Smooth muscle cell of the brain vasculature (primary cell): ENCODE results near the gene CHEK1.
A peak's percentile ranks its signal among the peaks of the same experiment; 100 is the strongest.
"Not testable (repeated sequence)": the region's sequence is repeated elsewhere in the genome, so short reads cannot be mapped to it uniquely, and the experiment has no call there.

Experiments used
- DNase-seq: peaks from one replicate; pipeline ENCODE4 v3.0.0-alpha.2; 2012; ENCODE audit warnings: low read depth, low spot score

CHEK1 gene

DNA sequence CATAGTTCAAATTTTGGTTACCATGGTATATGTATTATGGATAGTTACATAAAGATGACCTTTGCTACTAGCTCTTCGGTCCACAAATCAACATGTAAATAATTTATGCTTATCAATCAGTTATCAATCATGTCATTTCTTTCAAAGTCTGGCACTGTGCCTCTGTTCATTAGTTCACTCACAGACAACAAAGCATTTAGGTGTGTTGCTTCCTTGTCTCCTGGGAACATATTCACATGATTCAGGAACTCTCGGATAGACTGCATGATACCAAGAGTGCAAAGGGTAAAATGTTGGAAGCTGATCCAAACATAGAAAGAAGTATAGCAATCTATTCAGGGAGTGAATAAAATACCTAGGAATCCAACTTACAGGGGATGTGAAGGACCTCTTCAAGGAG lies 70.0 kb downstream of the CHEK1 start:
- DNase-seq: no peak

DNA sequence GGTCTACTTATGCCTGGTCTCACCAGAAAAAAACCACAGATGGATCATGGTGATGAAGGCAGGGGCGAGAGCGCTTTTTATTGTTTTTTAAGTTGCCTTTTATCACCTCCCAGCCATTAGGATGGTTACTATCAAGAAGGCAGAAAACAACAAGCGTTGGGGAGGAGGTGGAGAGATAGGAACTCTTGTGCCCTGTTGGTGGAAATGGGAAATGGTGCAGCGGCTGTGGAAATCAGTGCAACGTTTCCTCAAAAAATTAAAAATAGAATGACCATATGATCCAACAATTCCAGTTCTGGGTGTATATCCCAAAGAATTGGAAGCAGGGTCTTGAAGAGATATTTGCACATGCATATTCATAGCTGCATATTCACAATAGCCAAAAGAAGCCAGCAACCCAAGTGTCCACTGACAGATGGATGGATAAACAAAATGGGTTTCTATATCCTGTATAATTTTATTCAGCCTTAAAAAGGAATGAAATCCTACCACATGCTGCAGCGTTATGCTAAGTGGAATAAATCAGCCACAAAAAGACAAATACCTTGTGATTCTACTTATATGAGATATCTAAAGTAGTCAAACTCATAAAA lies 76.2 kb downstream of the CHEK1 start:
- no peak for DNase-seq

DNA sequence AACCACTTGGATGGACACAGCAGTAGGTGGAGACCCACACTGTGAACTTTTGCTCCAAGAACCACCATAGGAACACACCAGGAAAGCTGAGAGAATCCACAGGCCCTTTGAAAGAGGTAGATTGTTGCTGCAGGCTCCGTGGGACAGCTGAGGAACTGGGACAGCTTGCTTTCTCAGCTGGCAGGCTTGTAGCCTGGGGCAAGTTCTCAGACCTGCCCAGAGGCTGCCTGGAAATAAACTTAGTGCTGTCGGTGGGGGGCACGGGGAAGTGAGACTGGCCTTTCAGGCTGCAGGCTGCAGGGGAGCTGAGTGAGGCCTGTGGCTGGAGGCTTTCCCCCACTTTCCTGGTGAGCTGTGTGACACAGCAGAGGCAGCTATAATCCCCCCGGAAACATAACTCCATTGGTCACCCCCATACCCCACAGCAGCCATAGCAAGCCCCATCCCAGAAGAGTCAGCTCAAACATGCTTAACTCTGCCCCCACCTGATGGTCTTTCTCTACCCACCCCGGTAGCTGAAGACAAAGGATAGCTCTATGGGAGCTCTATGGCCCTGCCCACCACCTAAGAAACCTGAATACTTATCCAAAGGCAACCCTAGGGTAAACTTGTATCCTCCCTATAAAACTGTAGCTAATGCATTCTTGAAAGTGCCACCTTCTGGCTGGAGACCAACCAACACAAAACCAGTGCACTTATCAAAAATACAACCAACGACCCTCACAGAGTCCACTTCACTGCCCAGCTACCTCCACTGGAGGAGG lies 77.1 kb downstream of the CHEK1 start:
- DNase-seq: peak; percentile 24

DNA sequence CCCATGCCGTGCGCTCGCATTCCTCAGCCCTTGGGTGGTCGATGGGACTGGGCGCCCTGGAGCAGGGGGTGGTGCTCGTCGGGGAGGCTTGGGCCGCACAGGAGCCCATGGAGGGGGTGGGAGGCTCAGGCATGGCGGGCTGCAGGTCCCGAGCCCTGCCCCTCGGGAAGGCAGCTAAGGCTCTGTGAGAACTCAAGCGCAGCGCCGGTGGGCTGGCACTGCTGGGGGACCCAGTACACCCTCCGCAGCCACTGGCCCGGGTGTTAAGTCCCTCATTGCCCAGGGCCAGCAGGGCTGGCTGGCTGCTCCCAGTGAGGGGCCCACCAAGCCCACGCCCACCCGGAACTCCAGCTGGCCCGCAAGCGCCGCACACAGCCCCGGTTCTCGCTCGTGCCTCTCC lies 79.7 kb downstream of the CHEK1 start:
- DNase-seq: not testable (repeated sequence)

DNA sequence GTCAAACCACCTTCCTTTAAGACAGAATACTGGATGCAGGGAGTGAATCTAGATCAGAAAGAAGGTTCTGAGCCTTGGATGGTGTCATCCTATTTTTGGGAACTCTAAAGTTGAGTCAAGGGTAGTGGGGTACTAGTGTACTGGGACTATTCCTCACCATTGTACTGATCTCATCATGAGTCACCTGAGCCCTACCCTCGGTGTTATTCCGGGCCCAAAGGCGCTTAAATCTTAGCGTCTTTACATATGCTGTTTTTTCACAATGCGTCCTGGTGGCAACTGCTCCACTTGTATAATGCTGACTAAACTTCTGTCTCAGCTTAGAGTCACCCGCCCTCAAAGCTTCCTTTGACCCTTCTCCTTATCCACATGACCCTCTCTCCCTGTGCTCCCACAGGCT lies 95.8 kb downstream of the CHEK1 start:
- DNase-seq: no peak

DNA sequence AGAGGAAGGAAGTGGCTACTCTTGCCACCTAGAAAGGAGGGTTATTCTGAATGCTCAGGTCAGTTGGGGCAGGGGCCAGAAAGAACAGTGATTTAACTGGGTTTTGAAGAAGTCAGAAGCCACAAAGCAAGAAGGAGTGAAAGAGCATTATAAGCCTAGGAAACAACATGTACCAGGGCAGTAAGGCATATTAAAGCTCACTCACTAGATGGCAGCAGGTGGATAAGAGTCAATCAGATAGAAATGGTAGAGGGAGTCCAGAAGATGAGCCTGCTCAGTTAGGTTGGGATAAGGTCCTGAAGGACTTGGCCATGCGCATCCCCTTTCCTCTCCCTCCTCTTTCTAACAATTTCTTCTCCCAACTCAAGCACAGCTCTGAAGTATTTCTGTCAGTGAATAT lies 99.2 kb downstream of the CHEK1 start:
- DNase-seq: no peak
